GM23338 (cell line): ENCODE measurements around the gene TBRG4. TPM values are rescaled to one million over a fixed set of nuclear protein-coding genes. Genes with fewer than 3 reads are reported as not detected.

ENCODE experiments used
- ATAC-seq: fragments of 200-7000 bp; cut with Tn5 transposase; 3 replicates; pipeline ENCODE4 v1.9.1; 2020
- DNase-seq: peaks from one replicate; pipeline ENCODE4 v3.0.0-alpha.2; 2015; ENCODE audit warnings: low spot score
- H2AFZ ChIP-seq: fragments of 200-600 bp; sonication (generic); 2 replicates; pipeline ENCODE4 v1.8.0; 2016; ENCODE audit warnings: antibody characterized with exemption, mild to moderate bottlenecking, moderate library complexity
- H3F3A ChIP-seq: fragments of 200-600 bp; sonication (generic); replicated peaks from 2 replicates; pipeline ENCODE4 v1.8.0; 2017; ENCODE audit warnings: antibody characterized with exemption, mixed run types, low read depth
- H3K27ac ChIP-seq: fragments of 200-600 bp; sonication (generic); 2 replicates; pipeline ENCODE4 v1.6.1; 2016; ENCODE audit warnings: low read depth
- H3K27me3 ChIP-seq: fragments of 200-600 bp; sonication (generic); 2 replicates; pipeline ENCODE4 v1.8.0; 2016; ENCODE audit warnings: mild to moderate bottlenecking, mixed run types, moderate library complexity; ENCODE audit not compliant: insufficient read depth
- H3K36me3 ChIP-seq: fragments of 200-600 bp; sonication (generic); 2 replicates; pipeline ENCODE4 v1.8.0; 2016; ENCODE audit warnings: mild to moderate bottlenecking; ENCODE audit not compliant: insufficient read depth
- H3K4me1 ChIP-seq: fragments of 200-600 bp; sonication (generic); 2 replicates; pipeline ENCODE4 v1.8.0; 2016; ENCODE audit warnings: mild to moderate bottlenecking, moderate library complexity; ENCODE audit not compliant: insufficient read depth
- H3K4me2 ChIP-seq: fragments of 200-600 bp; sonication (generic); 2 replicates; pipeline ENCODE4 v1.7.1; 2017; ENCODE audit warnings: mixed run types
- H3K4me3 ChIP-seq: fragments of 200-600 bp; sonication (generic); 2 replicates; pipeline ENCODE4 v1.6.1; 2016; ENCODE audit warnings: mixed run types
- H3K79me2 ChIP-seq: fragments of 200-600 bp; sonication (generic); replicated peaks from 2 replicates; pipeline ENCODE4 v1.8.0; 2017; ENCODE audit warnings: mild to moderate bottlenecking; ENCODE audit not compliant: insufficient read depth
- H3K9me2 ChIP-seq: fragments of 200-600 bp; sonication (generic); 2 replicates; pipeline ENCODE4 v1.8.0; 2017; ENCODE audit not compliant: insufficient read depth
- H4K20me1 ChIP-seq: fragments of 200-600 bp; sonication (generic); replicated peaks from 2 replicates; pipeline ENCODE4 v1.8.0; 2017; ENCODE audit warnings: mild to moderate bottlenecking; ENCODE audit not compliant: insufficient read depth
- H3K27ac Mint-ChIP-seq: 2 replicates; pipeline ENCODE4 v1.8.0; 2020; ENCODE audit warnings: inconsistent platforms, mild to moderate bottlenecking, moderate library complexity, mixed read lengths
- H3K27me3 Mint-ChIP-seq: 3 replicates; pipeline ENCODE4 v1.8.0; 2022; ENCODE audit warnings: low read depth, mild to moderate bottlenecking, moderate library complexity, mixed read lengths, inconsistent platforms; ENCODE audit not compliant: insufficient read depth, poor library complexity
- H3K36me3 Mint-ChIP-seq: 3 replicates; pipeline ENCODE4 v1.8.0; 2021; ENCODE audit warnings: low read depth, mild to moderate bottlenecking, inconsistent platforms, moderate library complexity, mixed read lengths
- H3K4me1 Mint-ChIP-seq: 3 replicates; pipeline ENCODE4 v1.8.0; 2020; ENCODE audit warnings: mild to moderate bottlenecking, inconsistent platforms, mixed read lengths
- H3K4me3 Mint-ChIP-seq: 3 replicates; pipeline ENCODE4 v1.8.0; 2021; ENCODE audit warnings: moderate library complexity, mild to moderate bottlenecking, inconsistent platforms, mixed read lengths
- H3K9me3 Mint-ChIP-seq: 3 replicates; pipeline ENCODE4 v1.8.0; 2020; ENCODE audit warnings: moderate library complexity, mild to moderate bottlenecking, inconsistent platforms, mixed read lengths
- EZH2 ChIP-seq: fragments of 200-600 bp; sonication (generic); IDR thresholded peaks from one replicate; pipeline ENCODE4 v1.8.0; 2017; ENCODE audit warnings: antibody characterized with exemption, mild to moderate bottlenecking, low read depth; ENCODE audit not compliant: unreplicated experiment
- EZH2phosphoT487 ChIP-seq: fragments of 200-600 bp; sonication (generic); IDR thresholded peaks from one replicate; pipeline ENCODE4 v1.8.1; 2018; ENCODE audit warnings: antibody characterized with exemption; ENCODE audit not compliant: unreplicated experiment
- JUNB ChIP-seq: IDR thresholded peaks from one replicate; pipeline ENCODE4 v1.6.1; 2016; ENCODE audit warnings: antibody characterized with exemption; ENCODE audit not compliant: unreplicated experiment
- NANOG ChIP-seq: IDR thresholded peaks from 2 replicates; pipeline ENCODE4 v1.6.1; 2016; ENCODE audit warnings: antibody characterized with exemption, borderline replicate concordance
- POLR2AphosphoS5 ChIP-seq: IDR thresholded peaks from 2 replicates; pipeline ENCODE4 v1.6.1; 2016; ENCODE audit warnings: antibody characterized with exemption, low read depth
- REST ChIP-seq: IDR thresholded peaks from one replicate; pipeline ENCODE4 v1.6.1; 2018; ENCODE audit warnings: antibody characterized with exemption; ENCODE audit not compliant: unreplicated experiment
- STAT1 ChIP-seq: IDR thresholded peaks from one replicate; pipeline ENCODE4 v1.6.1; 2016; ENCODE audit warnings: antibody characterized with exemption; ENCODE audit not compliant: unreplicated experiment
- ZNF114 ChIP-seq: fragments of 250-450 bp; sonication (Bioruptor Pico); IDR thresholded peaks from 2 replicates; pipeline ENCODE4 v1.5.0; 2020; ENCODE audit warnings: mild to moderate bottlenecking, moderate library complexity
- ZNF331 ChIP-seq: fragments of 250-450 bp; sonication (Bioruptor Pico); IDR thresholded peaks from 2 replicates; pipeline ENCODE4 v1.5.0; 2020; ENCODE audit warnings: low read depth, mild to moderate bottlenecking, moderate library complexity
- polyA plus RNA-seq: library from polyadenylated mRNA; unstranded; fragments of >200 nt; fragmentation: Nextera tagmentation; extraction: Ambion mirVana; gene quantifications from 2 replicates; pipeline ENCODE4 v1.2.1, GENCODE V29; 2016
- total RNA-seq: library from RNA; depleted of rRNA; stranded (reverse); fragments of >200 nt; shearing (Covaris generic); gene quantifications from 2 replicates; pipeline ENCODE4 v1.2.3, GENCODE V29; 2014
- TF ChIP-seq, protein P1 (sequence below), 2 experiments: fragments of 200-600 bp in 1 of 2; sonication (generic) in 1 of 2; conservative IDR thresholded peaks; 2 replicates each; pipeline versions ENCODE4 v1.5.1 to v1.6.1; 2016 to 2017; ENCODE audit warnings: antibody characterized with exemption in 2 of 2, low read depth in 2 of 2, mild to moderate bottlenecking in 2 of 2, moderate library complexity in 1 of 2

TBRG4 gene
- total and polyA plus RNA-seq, 2 experiments from 2014 or later = 72.5 to 162 TPM

DNA sequence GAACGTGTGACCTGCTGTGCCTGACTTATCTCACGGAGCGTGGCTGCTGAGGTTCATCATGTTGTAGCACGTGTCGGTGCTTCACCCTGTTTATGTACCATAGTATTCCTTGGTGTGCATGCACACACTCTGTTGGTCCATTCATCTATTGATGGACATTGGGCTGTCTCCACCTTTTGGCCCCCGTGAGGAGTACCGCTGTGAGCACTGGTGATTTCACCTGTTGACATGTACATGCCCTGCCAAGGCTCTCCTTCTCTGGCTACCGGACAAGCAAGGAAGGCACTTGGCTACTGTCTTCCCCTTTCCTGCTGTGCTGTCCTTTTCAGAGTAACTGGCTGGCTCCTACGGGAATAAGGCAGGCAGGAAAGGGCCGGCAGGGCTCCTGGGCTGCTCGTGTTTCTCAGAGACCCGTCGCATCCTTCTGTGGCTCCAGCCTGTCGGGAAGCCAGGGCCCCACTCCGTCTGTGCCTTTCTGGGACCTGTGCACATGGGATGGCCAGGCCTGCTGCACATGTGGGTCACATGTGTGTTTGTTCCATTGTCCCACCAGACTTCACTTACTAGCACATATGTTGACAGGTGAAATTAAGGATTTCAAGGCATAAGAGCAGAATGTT is 17.8 kb upstream of the TBRG4 start (continued):
- no peak for TF ChIP-seq REST
- no peak for TF ChIP-seq ZNF331 (CRISPR knock-in tag)
- no peak for TF ChIP-seq EZH2phosphoT487
- TF ChIP-seq, protein P1, sequence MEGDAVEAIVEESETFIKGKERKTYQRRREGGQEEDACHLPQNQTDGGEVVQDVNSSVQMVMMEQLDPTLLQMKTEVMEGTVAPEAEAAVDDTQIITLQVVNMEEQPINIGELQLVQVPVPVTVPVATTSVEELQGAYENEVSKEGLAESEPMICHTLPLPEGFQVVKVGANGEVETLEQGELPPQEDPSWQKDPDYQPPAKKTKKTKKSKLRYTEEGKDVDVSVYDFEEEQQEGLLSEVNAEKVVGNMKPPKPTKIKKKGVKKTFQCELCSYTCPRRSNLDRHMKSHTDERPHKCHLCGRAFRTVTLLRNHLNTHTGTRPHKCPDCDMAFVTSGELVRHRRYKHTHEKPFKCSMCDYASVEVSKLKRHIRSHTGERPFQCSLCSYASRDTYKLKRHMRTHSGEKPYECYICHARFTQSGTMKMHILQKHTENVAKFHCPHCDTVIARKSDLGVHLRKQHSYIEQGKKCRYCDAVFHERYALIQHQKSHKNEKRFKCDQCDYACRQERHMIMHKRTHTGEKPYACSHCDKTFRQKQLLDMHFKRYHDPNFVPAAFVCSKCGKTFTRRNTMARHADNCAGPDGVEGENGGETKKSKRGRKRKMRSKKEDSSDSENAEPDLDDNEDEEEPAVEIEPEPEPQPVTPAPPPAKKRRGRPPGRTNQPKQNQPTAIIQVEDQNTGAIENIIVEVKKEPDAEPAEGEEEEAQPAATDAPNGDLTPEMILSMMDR (conservative IDR thresholded peaks at IDR 0.05; ENCODE audit: low read depth in 2 of 2) = no peak
- no peak for TF ChIP-seq STAT1
- TF ChIP-seq POLR2AphosphoS5 = no peak

DNA sequence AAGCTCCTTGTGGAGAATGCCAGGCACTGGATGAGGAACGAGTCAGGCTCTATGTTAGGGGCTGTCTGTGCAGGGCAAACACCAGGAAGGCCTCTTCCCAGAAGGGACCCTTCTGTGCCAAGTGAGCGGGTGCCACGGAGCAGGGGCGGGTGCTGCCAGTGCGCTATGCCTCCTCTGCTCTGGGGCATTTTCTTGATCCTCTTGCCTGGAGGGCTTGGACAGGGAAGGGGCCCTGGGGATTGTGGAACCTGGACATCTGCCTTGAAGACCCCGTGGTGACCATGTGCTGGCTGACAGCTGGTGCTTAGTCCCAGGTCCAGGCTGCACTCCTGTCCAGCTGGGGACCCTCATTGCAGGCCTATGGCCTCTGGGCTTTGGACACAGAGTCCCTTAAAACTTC is 15.4 kb upstream of the TBRG4 start:
- Histone ChIP-seq H3K4me2 (no peak overlapping the region), H3K27me3 (no peaks in the 10 kb centered on the region), H3F3A (no peaks in the 10 kb centered on the region; the same call in 1 of the 2 replicates), H3K9me2 (no peaks in the 10 kb centered on the region), H3K27ac (no peak overlapping the region), H4K20me1 (no peaks in the 10 kb centered on the region), H3K79me2 (no peaks in the 10 kb centered on the region), H3K36me3 (no peaks in the 10 kb centered on the region), H3K4me1 (peaks cover 10% of the 10 kb centered on the region; the same call in 1 of the 2 replicates), H2AFZ (no peak overlapping the region), H3K4me3 (no peak overlapping the region)
- Mint-ChIP-seq H3K27ac (no peak overlapping the region), H3K4me1 (peaks cover 19% of the 10 kb centered on the region; the same call in 2 of the 3 replicates), H3K9me3 (no peaks in the 10 kb centered on the region), H3K27me3 (peaks cover 5% of the 10 kb centered on the region), H3K4me3 (no peak overlapping the region), H3K36me3 (no peaks in the 10 kb centered on the region)
- ATAC-seq (no peak), DNase-seq (no peak)
- TF ChIP-seq EZH2phosphoT487 (no peak), REST (no peak), JUNB (no peak), NANOG (no peak), STAT1 (no peak), ZNF114 (no peak), EZH2 (no peak)
- TF ChIP-seq, protein P1 (conservative IDR thresholded peaks at IDR 0.05; ENCODE audit: low read depth in 2 of 2) = no peak
